A549 (cell line): ENCODE data around the gene MRPS33. TPM values are rescaled to one million over a fixed set of nuclear protein-coding genes. Genes with fewer than 3 reads are reported as not detected.
A peak's percentile ranks its signal among the peaks of the same experiment; 100 is the strongest.

ENCODE experiments used
- ATAC-seq, 2 experiments: fragments of 200-7000 bp in 1 of 2; fragments of >200 bp in 1 of 2; cut with Nextera tagmentation in 1 of 2; cut with Tn5 transposase in 1 of 2; 3 replicates each; pipeline versions ENCODE4 v1.8.0 to v1.9.1; 2018 to 2020; ENCODE audit warnings: mild to moderate bottlenecking in 1 of 2, moderate library complexity in 1 of 2
- CTCF ChIA-PET: fragments of 300-600 bp; sonication (Branson Sonifier 250); formaldehyde crosslinking; extraction: SDS; loops from one replicate; lab custom pipeline; 2021; ENCODE audit warnings: antibody characterized with exemption, inconsistent platforms; lab: Yijun Ruan, JAX
- POLR2A ChIA-PET: fragments of 350-600 bp; formaldehyde crosslinking; extraction: SDS; loops from one replicate; lab custom pipeline; 2021; ENCODE audit warnings: antibody characterized with exemption, inconsistent platforms; lab: Yijun Ruan, JAX
- DNase-seq, 2 experiments: peaks; one replicate each; pipeline versions ENCODE4 v3.0.0 to v3.0.0-alpha.2; 2011 to 2016; ENCODE audit warnings: low read depth in 1 of 2, low spot score in 1 of 2
- FAIRE-seq: peaks from 2 replicates; lab custom pipeline; 2011; peaks lifted over from hg19 to GRCh38; lab: Jason Lieb, UNC
- H3K27ac ChIP-seq, 2 experiments: fragments of >200 bp; sonication (Bioruptor Twin); formaldehyde crosslinking; 3 replicates each; pipeline ENCODE4 v1.5.1; 2016 to 2017
- H3K4me1 ChIP-seq: fragments of >200 bp; sonication (Bioruptor Twin); formaldehyde crosslinking; 3 replicates; pipeline ENCODE4 v1.6.1; 2016
- H3K4me2 ChIP-seq: fragments of >200 bp; sonication (Bioruptor Twin); formaldehyde crosslinking; 3 replicates; pipeline ENCODE4 v1.6.1; 2016
- H3K4me3 ChIP-seq: fragments of >200 bp; sonication (Bioruptor Twin); formaldehyde crosslinking; 3 replicates; pipeline ENCODE4 v1.5.1; 2016
- H3K9me3 ChIP-seq: fragments of >200 bp; sonication (Bioruptor Twin); formaldehyde crosslinking; 3 replicates; pipeline ENCODE4 v1.6.1; 2016
- CEBPB ChIP-seq, 2 experiments: fragments of >200 bp in 1 of 2; sonication (Bioruptor Twin) in 1 of 2; formaldehyde crosslinking in 1 of 2; IDR thresholded peaks; 2 replicates each; pipeline ENCODE4 v1.6.1; 2012 to 2016
- ESRRA ChIP-seq: fragments of 150-350 bp; IDR thresholded peaks from 2 replicates; pipeline ENCODE4 v1.6.1; 2014; ENCODE audit warnings: mild to moderate bottlenecking, low read length, borderline replicate concordance
- HOXB13 ChIP-seq: fragments of 250-450 bp; sonication (Bioruptor Pico); IDR thresholded peaks from 2 replicates; pipeline ENCODE4 v1.5.0; 2020; ENCODE audit warnings: low read depth, mild to moderate bottlenecking, moderate library complexity
- HOXB5 ChIP-seq: fragments of 250-450 bp; sonication (Bioruptor Pico); IDR thresholded peaks from 2 replicates; pipeline ENCODE4 v1.5.0; 2020; ENCODE audit warnings: mild to moderate bottlenecking, moderate library complexity
- KDM1A ChIP-seq: fragments of 200-600 bp; sonication (generic); IDR thresholded peaks from 2 replicates; pipeline ENCODE4 v1.6.1; 2016; ENCODE audit warnings: low read depth, mild to moderate bottlenecking
- MAFK ChIP-seq: fragments of 450-650 bp; IDR thresholded peaks from 2 replicates; pipeline ENCODE4 v1.6.1; 2014; ENCODE audit not compliant: partially characterized antibody
- MAZ ChIP-seq: fragments of 150-350 bp; IDR thresholded peaks from 2 replicates; pipeline ENCODE4 v1.6.1; 2014; ENCODE audit warnings: antibody characterized with exemption, low read depth, low read length, borderline replicate concordance
- MYC ChIP-seq: IDR thresholded peaks from 2 replicates; pipeline ENCODE4 v1.6.1; 2012; ENCODE audit warnings: mild to moderate bottlenecking, inconsistent platforms, low read length, improper control_type of control experiment, borderline replicate concordance
- NR3C1 ChIP-seq: fragments of >200 bp; sonication (Bioruptor Twin); formaldehyde crosslinking; IDR thresholded peaks from 3 replicates; pipeline ENCODE4 v1.6.1; 2017
- PHF8 ChIP-seq: fragments of 200-600 bp; sonication (generic); IDR thresholded peaks from 2 replicates; pipeline ENCODE4 v1.6.1; 2016; ENCODE audit warnings: low read depth, mild to moderate bottlenecking, antibody characterized with exemption, moderate library complexity, borderline replicate concordance
- RAD21 ChIP-seq, 2 experiments: fragments of >200 bp in 1 of 2; sonication (Bioruptor Twin) in 1 of 2; formaldehyde crosslinking in 1 of 2; IDR thresholded peaks in 1 of 2; conservative IDR thresholded peaks in 1 of 2; 2 replicates in 1 of 2; 3 replicates in 1 of 2; pipeline ENCODE4 v1.6.1; 2012 to 2018; ENCODE audit warnings: inconsistent platforms in 1 of 2
- RFX5 ChIP-seq: fragments of 450-650 bp; IDR thresholded peaks from 2 replicates; pipeline ENCODE4 v1.7.1; 2014; ENCODE audit warnings: antibody characterized with exemption, mild to moderate bottlenecking, moderate library complexity
- SMC3 ChIP-seq: fragments of >200 bp; sonication (Bioruptor Twin); formaldehyde crosslinking; IDR thresholded peaks from 3 replicates; pipeline ENCODE4 v1.6.1; 2018; ENCODE audit warnings: inconsistent platforms
- SREBF2 ChIP-seq: fragments of 450-650 bp; IDR thresholded peaks from 2 replicates; pipeline ENCODE4 v1.6.1; 2014; ENCODE audit warnings: mild to moderate bottlenecking, moderate library complexity
- TP53 ChIP-seq: fragments of 250-450 bp; sonication (Bioruptor Pico); IDR thresholded peaks from 2 replicates; pipeline ENCODE4 v1.5.0; 2021; ENCODE audit warnings: mild to moderate bottlenecking, moderate library complexity
- WGBS: methylation state at CpG from one replicate; pipeline ENCODE4 v1.1.6; 2017; ENCODE audit errors: missing lambda C conversion rate; 5-methylcytosine and 5-hydroxymethylcytosine counted together
- polyA plus RNA-seq, 4 experiments: library from polyadenylated mRNA; depleted of rRNA in 3 of 4; stranded (reverse); fragments of >200 nt; fragmentation: RNase III in 1 of 4; extraction: RNeasy Plus Mini Kit Qiagen cat#74134 plus additional on column Dnase treatment in 1 of 4; gene quantifications; 2 replicates in 3 of 4; 3 replicates in 1 of 4; pipeline ENCODE4 v1.2.3, GENCODE V29; 2011 to 2017
- TF ChIP-seq, protein P1 (sequence below): fragments of 450-650 bp; IDR thresholded peaks from 2 replicates; pipeline ENCODE4 v1.6.1; 2014; ENCODE audit warnings: antibody characterized with exemption
- TF ChIP-seq, protein P2 (sequence below): fragments of >200 bp; sonication (Bioruptor Twin); formaldehyde crosslinking; IDR thresholded peaks from 3 replicates; pipeline ENCODE4 v1.5.1; 2016
- TF ChIP-seq, protein P3 (sequence below): fragments of 200-600 bp; sonication (generic); IDR thresholded peaks from 2 replicates; pipeline ENCODE4 v1.6.1; 2016; ENCODE audit warnings: antibody characterized with exemption, mild to moderate bottlenecking, moderate library complexity
- TF ChIP-seq, protein P4 (sequence below): fragments of >200 bp; sonication (Bioruptor Twin); formaldehyde crosslinking; IDR thresholded peaks from 3 replicates; pipeline ENCODE4 v1.6.1; 2016

Gene MRPS33
- polyA plus RNA-seq, 2 of the 4 experiments (the other 2 are of a cell fraction), result 120 to 186 TPM

DNA sequence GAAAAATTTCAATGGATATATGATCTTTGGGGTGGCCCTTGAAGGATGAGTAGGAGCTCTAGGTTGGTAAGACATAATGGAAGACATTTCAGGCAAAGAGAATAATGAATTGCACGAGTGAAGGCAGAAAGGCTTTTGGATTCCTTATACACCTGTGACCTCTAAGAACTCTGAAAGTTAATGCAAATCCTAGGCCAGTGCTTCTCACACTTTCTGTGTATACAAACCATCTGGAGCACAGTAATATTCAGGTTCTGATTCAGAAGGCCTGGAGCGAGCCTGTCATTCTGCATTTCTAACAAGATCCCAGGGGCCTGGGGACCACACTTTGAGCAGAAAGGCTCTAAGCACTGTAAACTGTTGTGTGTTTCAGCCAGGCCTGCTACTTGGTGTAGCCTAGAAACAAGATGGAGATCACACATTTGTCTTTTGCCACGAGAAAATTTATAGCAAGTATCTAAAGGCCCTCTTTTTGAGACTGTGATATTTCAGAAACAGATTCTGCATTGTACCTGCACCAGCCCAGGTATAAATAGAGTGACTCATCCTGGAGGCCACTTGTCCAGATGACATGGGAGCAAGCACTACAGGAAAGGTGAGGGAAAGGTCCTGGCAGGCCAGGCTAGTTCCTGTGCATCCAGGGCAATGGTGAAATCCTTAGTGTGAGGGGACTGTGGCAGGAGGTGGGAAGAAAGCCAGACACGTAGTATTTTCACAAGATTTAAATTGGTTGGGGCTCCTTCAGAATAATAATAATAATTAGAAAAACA is 24.4 kb downstream of the MRPS33 start:
- H3K9me3 ChIP-seq, result no peaks in the 10 kb centered on the region
- 45% methylated on average over 4 of the region's 4 CpGs for WGBS
- H3K4me2 ChIP-seq, result no peak overlapping the region
- TF ChIP-seq HOXB13 (CRISPR knock-in tag), result no peak
- TF ChIP-seq, protein P1, sequence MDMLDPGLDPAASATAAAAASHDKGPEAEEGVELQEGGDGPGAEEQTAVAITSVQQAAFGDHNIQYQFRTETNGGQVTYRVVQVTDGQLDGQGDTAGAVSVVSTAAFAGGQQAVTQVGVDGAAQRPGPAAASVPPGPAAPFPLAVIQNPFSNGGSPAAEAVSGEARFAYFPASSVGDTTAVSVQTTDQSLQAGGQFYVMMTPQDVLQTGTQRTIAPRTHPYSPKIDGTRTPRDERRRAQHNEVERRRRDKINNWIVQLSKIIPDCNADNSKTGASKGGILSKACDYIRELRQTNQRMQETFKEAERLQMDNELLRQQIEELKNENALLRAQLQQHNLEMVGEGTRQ, result no peak
- TF ChIP-seq, all 56 proteins: peak for 0
- Histone ChIP-seq H3K4me3 (no peak overlapping the region), H3K27ac (no peak overlapping the region), H3K4me1 (no peaks in the 10 kb centered on the region)
- DNase-seq (no peak), ATAC-seq (no peak), FAIRE-seq (no peak)
- ChIA-PET CTCF (no interaction called here), POLR2A (no interaction called here)

DNA sequence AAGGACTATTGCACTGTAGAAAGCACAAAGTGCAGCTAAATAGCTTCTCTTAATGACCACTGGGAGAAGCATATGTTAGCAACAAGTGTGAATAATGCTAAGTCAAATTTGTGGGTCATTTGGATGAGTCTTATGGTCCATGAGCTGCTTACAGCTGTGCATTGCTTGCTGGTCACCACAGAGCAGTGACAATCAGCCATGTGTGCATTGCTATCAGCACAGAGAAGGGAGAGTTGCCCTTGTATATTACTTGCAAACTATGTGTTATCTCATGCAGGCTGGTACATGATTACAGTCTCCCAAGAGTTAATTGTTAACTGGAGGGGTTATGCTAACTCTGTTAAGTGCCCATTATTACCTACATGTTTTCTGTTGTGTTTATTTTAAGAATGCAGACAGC is 25.7 kb downstream of the MRPS33 start:
- TF ChIP-seq, protein P2, sequence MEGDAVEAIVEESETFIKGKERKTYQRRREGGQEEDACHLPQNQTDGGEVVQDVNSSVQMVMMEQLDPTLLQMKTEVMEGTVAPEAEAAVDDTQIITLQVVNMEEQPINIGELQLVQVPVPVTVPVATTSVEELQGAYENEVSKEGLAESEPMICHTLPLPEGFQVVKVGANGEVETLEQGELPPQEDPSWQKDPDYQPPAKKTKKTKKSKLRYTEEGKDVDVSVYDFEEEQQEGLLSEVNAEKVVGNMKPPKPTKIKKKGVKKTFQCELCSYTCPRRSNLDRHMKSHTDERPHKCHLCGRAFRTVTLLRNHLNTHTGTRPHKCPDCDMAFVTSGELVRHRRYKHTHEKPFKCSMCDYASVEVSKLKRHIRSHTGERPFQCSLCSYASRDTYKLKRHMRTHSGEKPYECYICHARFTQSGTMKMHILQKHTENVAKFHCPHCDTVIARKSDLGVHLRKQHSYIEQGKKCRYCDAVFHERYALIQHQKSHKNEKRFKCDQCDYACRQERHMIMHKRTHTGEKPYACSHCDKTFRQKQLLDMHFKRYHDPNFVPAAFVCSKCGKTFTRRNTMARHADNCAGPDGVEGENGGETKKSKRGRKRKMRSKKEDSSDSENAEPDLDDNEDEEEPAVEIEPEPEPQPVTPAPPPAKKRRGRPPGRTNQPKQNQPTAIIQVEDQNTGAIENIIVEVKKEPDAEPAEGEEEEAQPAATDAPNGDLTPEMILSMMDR, result no peak
- TF ChIP-seq, protein P3, sequence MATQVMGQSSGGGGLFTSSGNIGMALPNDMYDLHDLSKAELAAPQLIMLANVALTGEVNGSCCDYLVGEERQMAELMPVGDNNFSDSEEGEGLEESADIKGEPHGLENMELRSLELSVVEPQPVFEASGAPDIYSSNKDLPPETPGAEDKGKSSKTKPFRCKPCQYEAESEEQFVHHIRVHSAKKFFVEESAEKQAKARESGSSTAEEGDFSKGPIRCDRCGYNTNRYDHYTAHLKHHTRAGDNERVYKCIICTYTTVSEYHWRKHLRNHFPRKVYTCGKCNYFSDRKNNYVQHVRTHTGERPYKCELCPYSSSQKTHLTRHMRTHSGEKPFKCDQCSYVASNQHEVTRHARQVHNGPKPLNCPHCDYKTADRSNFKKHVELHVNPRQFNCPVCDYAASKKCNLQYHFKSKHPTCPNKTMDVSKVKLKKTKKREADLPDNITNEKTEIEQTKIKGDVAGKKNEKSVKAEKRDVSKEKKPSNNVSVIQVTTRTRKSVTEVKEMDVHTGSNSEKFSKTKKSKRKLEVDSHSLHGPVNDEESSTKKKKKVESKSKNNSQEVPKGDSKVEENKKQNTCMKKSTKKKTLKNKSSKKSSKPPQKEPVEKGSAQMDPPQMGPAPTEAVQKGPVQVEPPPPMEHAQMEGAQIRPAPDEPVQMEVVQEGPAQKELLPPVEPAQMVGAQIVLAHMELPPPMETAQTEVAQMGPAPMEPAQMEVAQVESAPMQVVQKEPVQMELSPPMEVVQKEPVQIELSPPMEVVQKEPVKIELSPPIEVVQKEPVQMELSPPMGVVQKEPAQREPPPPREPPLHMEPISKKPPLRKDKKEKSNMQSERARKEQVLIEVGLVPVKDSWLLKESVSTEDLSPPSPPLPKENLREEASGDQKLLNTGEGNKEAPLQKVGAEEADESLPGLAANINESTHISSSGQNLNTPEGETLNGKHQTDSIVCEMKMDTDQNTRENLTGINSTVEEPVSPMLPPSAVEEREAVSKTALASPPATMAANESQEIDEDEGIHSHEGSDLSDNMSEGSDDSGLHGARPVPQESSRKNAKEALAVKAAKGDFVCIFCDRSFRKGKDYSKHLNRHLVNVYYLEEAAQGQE, result no peak
- no peak for TF ChIP-seq MYC
- TF ChIP-seq MAZ, result no peak
- no peak for TF ChIP-seq PHF8
- TF ChIP-seq HOXB5 (CRISPR knock-in tag), result no peak
- no peak for TF ChIP-seq KDM1A
- TF ChIP-seq SREBF2, result no peak
- TF ChIP-seq ESRRA, result no peak
- TF ChIP-seq HOXB13 (CRISPR knock-in tag), result no peak
- TF ChIP-seq, protein P4, sequence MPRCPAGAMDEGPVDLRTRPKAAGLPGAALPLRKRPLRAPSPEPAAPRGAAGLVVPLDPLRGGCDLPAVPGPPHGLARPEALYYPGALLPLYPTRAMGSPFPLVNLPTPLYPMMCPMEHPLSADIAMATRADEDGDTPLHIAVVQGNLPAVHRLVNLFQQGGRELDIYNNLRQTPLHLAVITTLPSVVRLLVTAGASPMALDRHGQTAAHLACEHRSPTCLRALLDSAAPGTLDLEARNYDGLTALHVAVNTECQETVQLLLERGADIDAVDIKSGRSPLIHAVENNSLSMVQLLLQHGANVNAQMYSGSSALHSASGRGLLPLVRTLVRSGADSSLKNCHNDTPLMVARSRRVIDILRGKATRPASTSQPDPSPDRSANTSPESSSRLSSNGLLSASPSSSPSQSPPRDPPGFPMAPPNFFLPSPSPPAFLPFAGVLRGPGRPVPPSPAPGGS, result no peak
- ATAC-seq, result no peak
- Histone ChIP-seq H3K27ac (no peak overlapping the region), H3K4me2 (no peak overlapping the region), H3K9me3 (peaks cover 4% of the 10 kb centered on the region), H3K4me3 (no peak overlapping the region), H3K4me1 (no peaks in the 10 kb centered on the region)
- DNase-seq, result no peak
- no peak for FAIRE-seq
- CTCF ChIA-PET, result no interaction called here
- POLR2A ChIA-PET, result no interaction called here

DNA sequence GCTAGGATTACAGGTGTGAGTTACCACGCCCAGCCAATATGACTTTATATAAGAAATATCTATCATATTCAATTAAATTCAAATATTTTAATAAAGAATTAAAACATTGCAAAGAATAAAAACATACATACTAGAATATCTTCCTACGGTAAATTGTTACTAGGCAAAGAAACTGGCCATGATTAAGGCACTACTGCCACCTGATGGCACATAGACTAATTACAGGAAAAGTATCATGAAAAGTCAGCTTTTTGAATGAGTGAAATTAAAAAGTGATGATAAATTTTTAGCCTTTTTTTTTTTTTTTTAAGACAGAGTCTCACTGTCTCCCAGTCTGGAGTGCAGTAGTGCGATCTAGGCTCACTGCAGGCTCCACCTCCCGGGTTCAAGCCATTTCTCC is 30.9 kb downstream of the MRPS33 start:
- DNase-seq, result peak in 1 of 2 experiments; percentile 39
- WGBS, result 24% methylated on average over 4 of the region's 4 CpGs
- no peak for TF ChIP-seq NR3C1
- TF ChIP-seq TP53 (CRISPR knock-in tag), result no peak
- peak; percentile 43 to 64; a peak in 3 of 5 replicates for TF ChIP-seq RAD21 (conservative IDR thresholded peaks at IDR 0.05 in 1 of 2, IDR thresholded peaks at IDR 0.05 in 1 of 2)
- no peak for TF ChIP-seq CEBPB (IDR thresholded peaks at IDR 0.05)
- TF ChIP-seq SMC3, result 0 out of 3 replicates have a peak, but pooled peaks have one; percentile 15
- TF ChIP-seq RFX5, result 0 out of 2 replicates have a peak, but pooled peaks have one; percentile 17
- TF ChIP-seq, protein P2, result peak; percentile 31; the same call in 2 of the 3 replicates
- no peak for TF ChIP-seq MAFK
- no peak for ATAC-seq
- Histone ChIP-seq H3K4me3 (no peak overlapping the region), H3K4me2 (no peak overlapping the region), H3K4me1 (no peaks in the 10 kb centered on the region), H3K9me3 (peaks cover 9% of the 10 kb centered on the region), H3K27ac (no peak overlapping the region)
- no peak for FAIRE-seq
- POLR2A ChIA-PET, result no interaction called here
- CTCF ChIA-PET, result interaction anchor here (0.7 to 1.1 kb wide), 3 partner anchors 9 to 173 kb away, joined by 4 read pairs; no protein-coding TSS in a partner anchor
